ENCODE measurements around the gene ZNF775. TPM values are rescaled to one million over a fixed set of nuclear protein-coding genes. Genes with fewer than 3 reads are reported as not detected.

Gene ZNF775
- total RNA-seq, 2 experiments from 2014 or later = 4.5 to 5.2 TPM

DNA sequence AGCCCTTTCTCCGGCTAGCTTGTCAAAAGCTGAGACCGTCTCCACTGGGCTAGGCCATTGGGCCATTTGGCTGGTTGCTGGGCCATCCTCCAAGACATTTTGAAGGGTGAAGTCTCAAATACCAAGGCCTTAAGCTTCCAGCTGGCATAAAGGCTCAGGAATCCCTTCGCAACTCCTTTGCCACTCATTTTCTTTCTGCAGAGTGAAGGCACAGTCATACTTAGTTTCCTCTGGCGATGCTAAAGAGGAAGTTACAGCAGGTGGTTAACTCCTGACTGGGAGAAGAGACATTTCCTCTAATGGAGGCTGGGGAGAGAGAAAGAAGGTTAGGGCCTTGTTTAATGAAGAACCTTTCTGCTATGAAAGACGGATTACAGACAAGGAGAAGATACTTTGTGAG lies 15.3 kb upstream of the ZNF775 start:
- Mint-ChIP-seq H3K27me3 (ENCODE audit: low read depth) (no peaks in the 10 kb centered on the region), H3K4me3 (no peak overlapping the region), H3K27ac (no peak overlapping the region), H3K9me3 (no peaks in the 10 kb centered on the region), H3K4me1 (ENCODE audit: low read depth) (peaks cover 46% of the 10 kb centered on the region), H3K36me3 (ENCODE audit: low read depth) (peaks cover under 1% of the 10 kb centered on the region)
- intact Hi-C loops (cut with micrococcal nuclease) = no loop called here
- no peak for DNase-seq
- CTCF ChIA-PET = no interaction called here

DNA sequence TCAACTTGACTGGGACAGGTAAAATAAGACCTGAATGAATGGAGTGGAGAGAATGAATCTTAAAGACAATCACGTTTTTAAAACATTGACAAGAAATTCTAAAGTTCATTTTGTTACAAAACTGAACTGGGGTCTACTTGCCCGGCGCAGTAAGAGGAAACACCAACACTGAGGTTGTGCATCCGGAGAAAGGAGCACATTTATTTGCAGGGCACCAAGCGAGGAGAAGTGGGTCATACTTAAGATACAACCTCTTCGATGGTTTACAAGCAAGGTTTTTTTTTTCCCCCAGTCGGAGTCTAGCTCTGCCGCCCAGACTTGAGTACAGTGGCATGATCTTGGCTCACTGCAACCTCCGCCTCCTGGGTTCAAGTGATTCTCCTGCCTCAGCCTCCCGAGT lies 13.9 kb upstream of the ZNF775 start:
- H3K4me3 Mint-ChIP-seq = no peak overlapping the region
- H3K27ac Mint-ChIP-seq = no peak overlapping the region
- H3K9me3 Mint-ChIP-seq = no peaks in the 10 kb centered on the region
- DNase-seq = no peak
- H3K36me3 Mint-ChIP-seq (ENCODE audit: low read depth) = peaks cover 2% of the 10 kb centered on the region
- peaks cover 40% of the 10 kb centered on the region for H3K4me1 Mint-ChIP-seq (ENCODE audit: low read depth)
- CTCF ChIA-PET = interaction anchor here (0.5 to 1.1 kb wide), 4 partner anchors 10 to 862 kb away, joined by 3 to 4 read pairs (median 3); a partner anchor contains a TSS
- H3K27me3 Mint-ChIP-seq (ENCODE audit: low read depth) = no peaks in the 10 kb centered on the region
- intact Hi-C loops (cut with micrococcal nuclease) = loop anchor here (5.0 kb wide), 1 partner anchor 147 kb away; the partner anchor contains the start of gene GIMAP7

DNA sequence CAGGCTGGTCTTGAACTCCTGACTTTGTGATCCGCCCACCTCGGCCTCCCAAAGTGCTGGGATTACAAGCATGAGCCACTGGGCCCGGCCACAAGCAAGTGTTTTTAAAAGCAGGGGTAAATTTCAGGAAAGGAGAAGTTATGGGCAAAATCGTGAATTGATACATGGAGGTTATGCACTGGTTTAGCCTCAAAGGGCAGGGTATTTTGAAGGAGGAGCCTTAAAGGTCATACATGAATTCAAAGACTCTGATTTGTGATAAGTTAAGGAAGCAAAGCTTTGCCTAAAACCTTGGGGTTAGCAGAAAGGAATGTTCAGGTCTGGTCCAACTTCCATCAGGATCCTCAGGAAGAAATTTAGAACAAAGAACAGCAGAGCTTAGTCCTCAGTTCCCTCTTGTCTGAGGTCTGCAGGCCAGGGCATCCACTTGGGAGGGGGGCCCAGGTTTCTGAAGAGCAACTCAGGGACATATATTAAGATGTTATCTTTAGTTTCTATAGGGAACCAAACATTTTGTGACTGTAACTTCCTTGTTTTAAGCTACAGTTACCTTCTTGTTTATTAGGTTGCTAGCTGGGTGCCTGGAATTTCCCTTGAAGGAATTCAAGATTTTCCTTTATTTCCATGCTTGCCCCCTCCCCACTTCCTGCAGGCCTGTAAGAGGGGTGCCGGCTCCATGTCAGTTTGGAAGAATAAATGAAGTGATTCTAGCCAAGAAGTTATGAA lies 13.3 kb upstream of the ZNF775 start:
- CTCF ChIA-PET = interaction anchor here (0.5 to 1.1 kb wide), 5 partner anchors 9 to 863 kb away, joined by 3 to 6 read pairs (median 3); a partner anchor contains a TSS
- Mint-ChIP-seq H3K27me3 (ENCODE audit: low read depth) (no peaks in the 10 kb centered on the region), H3K4me3 (no peak overlapping the region), H3K27ac (no peak overlapping the region), H3K9me3 (no peaks in the 10 kb centered on the region), H3K4me1 (ENCODE audit: low read depth) (peaks cover 46% of the 10 kb centered on the region), H3K36me3 (ENCODE audit: low read depth) (peaks cover 3% of the 10 kb centered on the region)
- no peak for DNase-seq
- intact Hi-C loops (cut with micrococcal nuclease) = loop anchor here (5.0 kb wide), 1 partner anchor 146 kb away; the partner anchor contains the start of gene GIMAP7

DNA sequence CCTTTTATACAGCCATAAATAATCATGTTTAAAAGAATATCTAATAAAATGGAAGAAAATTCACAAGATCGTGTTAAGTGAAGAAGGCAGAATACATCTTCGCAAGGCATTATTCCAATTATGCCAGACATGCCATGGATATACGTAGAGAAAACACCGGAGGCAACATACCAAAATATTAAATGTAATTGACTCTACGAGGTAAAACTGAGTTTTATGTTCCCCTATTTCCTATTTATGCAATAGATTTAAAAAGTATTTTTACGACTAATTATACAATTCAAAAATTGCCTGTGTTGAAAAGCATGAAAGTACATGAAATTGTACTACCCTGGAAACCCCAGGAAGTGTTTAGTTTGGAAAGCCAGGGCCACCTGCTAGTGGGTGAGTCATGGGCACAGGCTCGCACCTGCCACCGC lies 11.4 kb upstream of the ZNF775 start:
- CTCF ChIA-PET = interaction anchor here (1.2 to 3.4 kb wide), 4 partner anchors 10 to 51 kb away, joined by 3 to 22 read pairs (median 8); no protein-coding TSS in a partner anchor
- intact Hi-C loops (cut with micrococcal nuclease) = loop anchor here (1.0 to 5.0 kb wide), 4 partner anchors 10 to 389 kb away; partner anchors contain the start of gene GIMAP7
- peaks cover 45% of the 10 kb centered on the region for H3K4me1 Mint-ChIP-seq (ENCODE audit: low read depth)

DNA sequence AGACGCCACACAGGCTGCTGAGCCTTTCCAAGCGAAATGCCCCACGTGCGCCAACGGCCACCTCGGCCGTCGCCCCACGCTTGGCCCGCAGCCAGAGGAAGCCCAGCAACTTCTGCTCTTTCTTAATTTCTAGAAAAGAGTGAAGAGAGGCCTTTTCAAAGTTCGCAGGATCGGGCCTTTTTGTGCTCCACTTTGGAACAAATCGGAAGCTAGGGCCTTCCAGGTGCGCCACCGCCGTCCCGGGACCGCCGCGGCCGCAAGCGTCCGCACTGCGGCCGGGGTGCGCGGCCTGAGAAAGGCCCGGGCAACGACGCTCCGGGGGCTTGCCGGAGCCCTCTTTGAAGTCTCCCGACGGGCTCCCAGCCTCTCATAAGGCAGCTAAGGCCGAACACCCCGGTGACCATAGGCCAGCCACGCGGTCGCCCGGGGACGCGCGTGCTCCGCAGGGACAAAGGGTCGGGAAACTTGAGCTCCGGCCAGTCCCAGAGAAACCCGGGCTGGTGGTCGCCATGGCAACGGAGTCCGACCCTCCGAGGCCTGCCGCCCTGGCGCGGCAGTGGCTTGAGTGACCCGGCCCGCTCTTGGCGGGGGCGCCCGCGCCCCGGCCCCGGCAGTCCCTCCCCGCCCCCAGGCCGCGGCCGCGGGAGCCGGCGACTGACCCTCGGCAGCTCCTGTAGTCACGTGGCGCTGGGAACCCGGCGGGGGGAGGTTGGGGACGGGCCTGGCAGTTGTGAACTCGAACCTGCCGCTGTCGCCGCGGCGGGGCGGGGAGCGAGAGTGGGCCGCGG lies 10.8 kb upstream of the ZNF775 start, which contains the start of gene REPIN1:
Gene REPIN1, plus strand, starts transcription at position 727 of the 788 bp plus-strand sequence. CDS start 890 bp downstream, outside the sequence.
- peak; percentile 84 for DNase-seq

More for the DNA sequence above, 11.4 kb upstream of the ZNF775 start:
- peak overlapping the region; percentile 80 for H3K4me3 Mint-ChIP-seq
- no peaks in the 10 kb centered on the region for H3K27me3 Mint-ChIP-seq (ENCODE audit: low read depth)
- H3K36me3 Mint-ChIP-seq (ENCODE audit: low read depth) = peaks cover 6% of the 10 kb centered on the region
- peak overlapping the region; percentile 94 for H3K27ac Mint-ChIP-seq
- no peak for DNase-seq
- no peaks in the 10 kb centered on the region for H3K9me3 Mint-ChIP-seq

DNA sequence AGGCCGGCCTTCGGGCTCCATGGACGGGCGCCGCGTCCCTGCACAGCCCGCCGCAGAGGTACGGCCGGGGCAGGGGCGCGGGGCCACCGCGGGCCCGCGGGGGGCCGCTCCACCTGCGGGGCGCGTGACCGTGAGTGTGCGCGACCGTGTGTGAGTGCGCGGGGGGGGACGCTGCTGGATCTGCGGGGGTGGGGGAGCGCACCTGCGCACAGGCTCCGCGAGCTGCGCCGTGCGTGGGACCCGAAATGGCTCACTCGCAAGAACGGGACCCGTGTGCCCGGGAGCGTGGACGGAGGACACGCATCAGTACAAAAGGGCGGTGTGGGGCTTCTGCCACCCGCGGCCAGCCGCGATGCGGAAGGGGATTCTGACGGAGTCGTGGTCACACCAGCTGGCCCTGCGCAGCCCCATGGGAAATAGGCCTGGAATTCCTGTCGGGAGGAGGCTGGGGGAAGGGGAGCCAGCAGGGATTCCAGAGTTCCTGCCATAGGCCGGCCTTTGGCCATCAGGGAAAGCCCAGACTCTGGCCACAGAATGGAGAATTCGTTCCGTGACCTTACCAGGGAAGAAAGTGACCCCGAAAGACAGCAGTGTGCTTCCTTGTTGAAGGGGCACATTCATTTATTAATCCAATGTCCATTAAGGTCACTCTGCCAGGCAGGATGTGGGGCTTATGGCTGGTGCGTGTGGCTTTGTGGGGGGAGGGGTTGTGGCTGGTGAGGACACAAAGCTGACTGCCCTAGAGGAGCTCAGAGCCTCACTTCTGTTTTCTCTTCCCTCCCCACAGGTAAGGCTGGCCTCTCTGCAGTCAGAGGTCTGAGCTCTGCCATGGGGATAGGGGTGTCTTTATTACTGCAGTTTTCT lies 10.0 kb upstream of the ZNF775 start:
- peak overlapping the region; percentile 94 for H3K4me3 Mint-ChIP-seq
- CTCF ChIA-PET = interaction anchor here (0.9 to 3.4 kb wide), 3 partner anchors 9 to 46 kb away, joined by 3 to 22 read pairs (median 8); partner anchors contain the start of genes ACTR3C and LRRC61
- peaks cover 12% of the 10 kb centered on the region for H3K36me3 Mint-ChIP-seq (ENCODE audit: low read depth)
- H3K4me1 Mint-ChIP-seq (ENCODE audit: low read depth) = peaks cover 43% of the 10 kb centered on the region
- H3K27me3 Mint-ChIP-seq (ENCODE audit: low read depth) = no peaks in the 10 kb centered on the region
- DNase-seq = peak; percentile 51
- H3K9me3 Mint-ChIP-seq = no peaks in the 10 kb centered on the region
- peak overlapping the region; percentile 95 for H3K27ac Mint-ChIP-seq
- intact Hi-C loops (cut with micrococcal nuclease) = loop anchor here (1.0 to 5.0 kb wide), 5 partner anchors 10 to 388 kb away; partner anchors contain the start of genes GIMAP7 and ZNF775

More for the DNA sequence above, 10.8 kb upstream of the ZNF775 start, which contains the start of gene REPIN1:
- Mint-ChIP-seq H3K9me3 (no peaks in the 10 kb centered on the region), H3K27me3 (ENCODE audit: low read depth) (no peaks in the 10 kb centered on the region), H3K4me3 (peak within 1 kb of the TSS; percentile 94), H3K36me3 (ENCODE audit: low read depth) (peaks cover 11% of the 10 kb centered on the region), H3K4me1 (ENCODE audit: low read depth) (peaks cover 45% of the 10 kb centered on the region), H3K27ac (peak within 1 kb of the TSS; percentile 95)
- intact Hi-C loops (cut with micrococcal nuclease) = loop anchor here (1.0 to 5.0 kb wide), 4 partner anchors 11 to 389 kb away; partner anchors contain the start of gene GIMAP7
- CTCF ChIA-PET = interaction anchor here (3.4 kb wide), 1 partner anchor 12 kb away, joined by 22 read pairs; no protein-coding TSS in a partner anchor

DNA sequence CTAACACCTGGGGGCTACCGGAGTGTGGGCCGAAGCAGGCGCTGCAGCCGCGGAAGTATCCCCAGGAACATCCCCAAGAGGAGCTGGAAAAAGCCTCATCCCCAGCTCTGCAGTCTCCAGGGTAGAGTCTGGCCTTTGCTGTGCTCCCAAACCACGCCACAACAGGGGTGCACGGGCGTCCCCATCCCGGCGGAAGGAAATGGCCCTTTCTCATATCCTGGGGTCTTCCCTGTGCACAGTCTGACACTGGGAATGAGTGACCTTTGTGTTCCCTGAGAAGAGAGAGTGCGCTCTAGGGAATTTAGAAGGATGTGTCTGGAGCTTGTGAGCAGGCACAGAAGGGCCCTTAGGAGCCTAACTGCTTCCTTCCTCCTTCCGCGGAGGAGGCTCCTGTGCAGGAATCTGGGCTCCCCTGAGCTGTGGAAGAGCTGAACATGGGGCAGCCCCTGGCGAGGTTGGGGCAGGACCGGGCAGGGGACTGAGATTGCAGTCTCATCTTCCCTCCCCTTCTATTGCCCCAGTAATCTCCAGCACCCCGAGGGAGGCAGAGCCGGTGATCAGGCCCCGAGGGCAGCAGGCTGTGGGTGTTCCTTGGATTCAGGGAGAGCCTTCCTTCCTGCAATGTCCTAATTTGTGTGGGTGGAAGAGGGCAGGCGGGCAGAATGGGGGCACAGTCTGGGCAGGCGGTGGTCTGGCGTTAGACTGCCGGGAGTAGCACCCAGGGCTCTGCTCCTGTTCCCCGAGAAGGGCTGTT lies 9.2 kb upstream of the ZNF775 start:
- Mint-ChIP-seq H3K27me3 (ENCODE audit: low read depth) (no peaks in the 10 kb centered on the region), H3K27ac (peak overlapping the region; percentile 95), H3K9me3 (no peaks in the 10 kb centered on the region), H3K4me3 (peak overlapping the region; percentile 94), H3K4me1 (ENCODE audit: low read depth) (peaks cover 46% of the 10 kb centered on the region), H3K36me3 (ENCODE audit: low read depth) (peaks cover 12% of the 10 kb centered on the region)
- CTCF ChIA-PET = interaction anchor here (0.6 to 3.4 kb wide), 5 partner anchors 8 to 322 kb away, joined by 3 to 22 read pairs (median 3); partner anchors contain the start of genes ACTR3C and LRRC61
- intact Hi-C loops (cut with micrococcal nuclease) = loop anchor here (1.0 to 10.0 kb wide), 6 partner anchors 9 to 715 kb away; partner anchors contain the start of genes AGAP3, FASTK, GIMAP7 and TMUB1
- peak; percentile 24 for DNase-seq

DNA sequence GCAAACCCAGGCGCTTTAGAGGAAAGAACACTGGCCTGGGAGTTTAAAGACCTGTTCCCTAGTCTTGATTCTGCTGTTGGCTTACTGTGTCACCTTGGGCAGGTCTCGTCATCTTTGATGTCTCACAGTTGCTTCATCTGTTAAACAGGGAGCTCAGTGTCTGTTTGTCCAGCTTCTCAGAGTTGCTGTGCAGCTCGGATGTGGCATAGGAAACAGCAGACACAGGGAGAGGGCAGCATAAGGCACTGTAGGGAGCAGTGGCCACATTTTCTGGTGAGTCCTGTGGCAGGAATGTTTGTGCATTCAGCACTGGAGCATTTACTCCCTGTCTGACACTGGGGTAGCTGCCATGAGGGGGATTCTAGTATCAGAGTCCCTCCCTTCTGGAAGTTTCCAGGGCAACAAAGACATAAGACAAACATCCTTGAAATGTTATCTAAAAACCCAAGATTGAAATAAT lies 8.5 kb upstream of the ZNF775 start:
- CTCF ChIA-PET = interaction anchor here (0.6 to 3.4 kb wide), 3 partner anchors 7 to 35 kb away, joined by 3 to 22 read pairs (median 8); a partner anchor contains a TSS
- no peaks in the 10 kb centered on the region for H3K27me3 Mint-ChIP-seq (ENCODE audit: low read depth)
- no peaks in the 10 kb centered on the region for H3K9me3 Mint-ChIP-seq
- peaks cover 12% of the 10 kb centered on the region for H3K36me3 Mint-ChIP-seq (ENCODE audit: low read depth)
- peak overlapping the region; percentile 95 for H3K27ac Mint-ChIP-seq
- H3K4me3 Mint-ChIP-seq = peak overlapping the region; percentile 94
- peaks cover 48% of the 10 kb centered on the region for H3K4me1 Mint-ChIP-seq (ENCODE audit: low read depth)
- intact Hi-C loops (cut with micrococcal nuclease) = loop anchor here (10.0 kb wide), 2 partner anchors 254 to 714 kb away; partner anchors contain the start of genes AGAP3, FASTK and TMUB1
- DNase-seq = no peak

DNA sequence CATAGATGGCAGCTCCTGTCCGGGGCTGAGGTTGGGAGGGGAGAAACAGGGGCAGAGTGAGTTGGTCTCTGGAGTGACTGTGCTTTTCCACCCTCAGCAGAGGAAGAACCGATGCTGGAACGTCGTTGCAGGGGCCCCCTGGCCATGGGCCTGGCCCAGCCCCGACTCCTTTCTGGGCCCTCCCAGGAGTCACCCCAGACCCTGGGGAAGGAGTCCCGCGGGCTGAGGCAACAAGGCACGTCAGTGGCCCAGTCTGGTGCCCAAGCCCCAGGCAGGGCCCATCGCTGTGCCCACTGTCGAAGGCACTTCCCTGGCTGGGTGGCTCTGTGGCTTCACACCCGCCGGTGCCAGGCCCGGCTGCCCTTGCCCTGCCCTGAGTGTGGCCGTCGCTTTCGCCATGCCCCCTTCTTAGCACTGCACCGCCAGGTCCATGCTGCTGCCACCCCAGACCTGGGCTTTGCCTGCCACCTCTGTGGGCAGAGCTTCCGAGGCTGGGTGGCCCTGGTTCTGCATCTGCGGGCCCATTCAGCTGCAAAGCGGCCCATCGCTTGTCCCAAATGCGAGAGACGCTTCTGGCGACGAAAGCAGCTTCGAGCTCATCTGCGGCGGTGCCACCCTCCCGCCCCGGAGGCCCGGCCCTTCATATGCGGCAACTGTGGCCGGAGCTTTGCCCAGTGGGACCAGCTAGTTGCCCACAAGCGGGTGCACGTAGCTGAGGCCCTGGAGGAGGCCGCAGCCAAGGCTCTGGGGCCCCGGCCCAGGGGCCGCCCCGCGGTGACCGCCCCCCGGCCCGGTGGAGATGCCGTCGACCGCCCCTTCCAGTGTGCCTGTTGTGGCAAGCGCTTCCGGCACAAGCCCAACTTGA lies 7.8 kb upstream of the ZNF775 start:
- H3K27ac Mint-ChIP-seq = no peak overlapping the region

DNA sequence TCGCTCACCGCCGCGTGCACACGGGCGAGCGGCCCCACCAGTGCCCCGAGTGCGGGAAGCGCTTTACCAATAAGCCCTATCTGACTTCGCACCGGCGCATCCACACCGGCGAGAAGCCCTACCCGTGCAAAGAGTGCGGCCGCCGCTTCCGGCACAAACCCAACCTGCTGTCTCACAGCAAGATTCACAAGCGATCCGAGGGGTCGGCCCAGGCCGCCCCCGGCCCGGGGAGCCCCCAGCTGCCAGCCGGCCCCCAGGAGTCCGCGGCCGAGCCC lies 7.2 kb upstream of the ZNF775 start:
- intact Hi-C loops (cut with micrococcal nuclease) = loop anchor here (10.0 kb wide), 2 partner anchors 253 to 713 kb away; partner anchors contain the start of genes AGAP3, FASTK and TMUB1
- Mint-ChIP-seq H3K27me3 (ENCODE audit: low read depth) (no peaks in the 10 kb centered on the region), H3K4me1 (ENCODE audit: low read depth) (peaks cover 51% of the 10 kb centered on the region), H3K27ac (no peak overlapping the region), H3K9me3 (no peaks in the 10 kb centered on the region), H3K36me3 (ENCODE audit: low read depth) (peaks cover 12% of the 10 kb centered on the region), H3K4me3 (no peak overlapping the region)
- CTCF ChIA-PET = no interaction called here
- DNase-seq = no peak

More for the DNA sequence above, 7.8 kb upstream of the ZNF775 start:
- Mint-ChIP-seq H3K27me3 (ENCODE audit: low read depth) (no peaks in the 10 kb centered on the region), H3K36me3 (ENCODE audit: low read depth) (peaks cover 12% of the 10 kb centered on the region), H3K9me3 (no peaks in the 10 kb centered on the region), H3K4me3 (no peak overlapping the region), H3K4me1 (ENCODE audit: low read depth) (peaks cover 48% of the 10 kb centered on the region)
- DNase-seq = no peak
- CTCF ChIA-PET = interaction anchor here (3.4 kb wide), 1 partner anchor 15 kb away, joined by 22 read pairs; no protein-coding TSS in a partner anchor
- intact Hi-C loops (cut with micrococcal nuclease) = loop anchor here (10.0 kb wide), 2 partner anchors 253 to 713 kb away; partner anchors contain the start of genes AGAP3, FASTK and TMUB1

Data from activated naive CD4-positive, alpha-beta T cell treated with anti-CD3 and anti-CD28 coated beads for 36 hours (primary cell).